ENCODE measurements around the gene MCMBP.
"Not testable (repeated sequence)": the region's sequence is repeated elsewhere in the genome, so short reads cannot be mapped to it uniquely, and the experiment has no call there.

Gene MCMBP

GRCh38 chr10:119795101-119795500, 77.5 kb downstream of the MCMBP start:
- not testable (repeated sequence) for H3K9me3 ChIP-seq (ENCODE audit: control insufficient read depth, low read length); H3K27me3 ChIP-seq (replicated peaks; ENCODE audit: control insufficient read depth, insufficient read depth, low read length, poor library complexity, severe bottlenecking); DNase-seq; H3K27ac ChIP-seq (ENCODE audit: insufficient read depth, low read length, poor library complexity, severe bottlenecking); H3K4me1 ChIP-seq (ENCODE audit: control insufficient read depth, insufficient read depth, low read length, poor library complexity, severe bottlenecking); H3K4me3 ChIP-seq (ENCODE audit: insufficient read depth, low read depth, low read length, poor library complexity, severe bottlenecking); H3K36me3 ChIP-seq (ENCODE audit: control insufficient read depth, insufficient read depth, low read length)

- Histone ChIP-seq H3K4me1 (ENCODE audit: control insufficient read depth, insufficient read depth, low read length, poor library complexity, severe bottlenecking) (peaks cover 6% of the 10 kb centered on the region), H3K9me3 (ENCODE audit: control insufficient read depth, low read length) (no peaks in the 10 kb centered on the region), H3K4me3 (ENCODE audit: insufficient read depth, low read depth, low read length, poor library complexity, severe bottlenecking) (no peak overlapping the region), H3K36me3 (ENCODE audit: control insufficient read depth, insufficient read depth, low read length) (no peaks in the 10 kb centered on the region), H3K27me3 (replicated peaks; ENCODE audit: control insufficient read depth, insufficient read depth, low read length, poor library complexity, severe bottlenecking) (no peaks in the 10 kb centered on the region), H3K27ac (ENCODE audit: insufficient read depth, low read length, poor library complexity, severe bottlenecking) (no peak overlapping the region)
- DNase-seq, result no peak
Measured at GRCh38 chr10:119786117-119786769, 86.4 kb downstream of the MCMBP start.

- Histone ChIP-seq H3K9me3 (ENCODE audit: control insufficient read depth, low read length) (no peaks in the 10 kb centered on the region), H3K4me3 (ENCODE audit: insufficient read depth, low read depth, low read length, poor library complexity, severe bottlenecking) (no peak overlapping the region), H3K36me3 (ENCODE audit: control insufficient read depth, insufficient read depth, low read length) (no peaks in the 10 kb centered on the region), H3K27me3 (replicated peaks; ENCODE audit: control insufficient read depth, insufficient read depth, low read length, poor library complexity, severe bottlenecking) (no peaks in the 10 kb centered on the region), H3K4me1 (ENCODE audit: control insufficient read depth, insufficient read depth, low read length, poor library complexity, severe bottlenecking) (peaks cover 6% of the 10 kb centered on the region), H3K27ac (ENCODE audit: insufficient read depth, low read length, poor library complexity, severe bottlenecking) (no peak overlapping the region)
- no peak for DNase-seq
Measured at GRCh38 chr10:119784340-119785067, 88.1 kb downstream of the MCMBP start.

GRCh38 chr10:119783665-119784027, 89.0 kb downstream of the MCMBP start:
- DNase-seq, result no peak
- H3K9me3 ChIP-seq (ENCODE audit: control insufficient read depth, low read length), result no peaks in the 10 kb centered on the region
- no peaks in the 10 kb centered on the region for H3K27me3 ChIP-seq (replicated peaks; ENCODE audit: control insufficient read depth, insufficient read depth, low read length, poor library complexity, severe bottlenecking)
- H3K36me3 ChIP-seq (ENCODE audit: control insufficient read depth, insufficient read depth, low read length), result no peaks in the 10 kb centered on the region
- H3K4me1 ChIP-seq (ENCODE audit: control insufficient read depth, insufficient read depth, low read length, poor library complexity, severe bottlenecking), result peaks cover 6% of the 10 kb centered on the region
- H3K27ac ChIP-seq (ENCODE audit: insufficient read depth, low read length, poor library complexity, severe bottlenecking), result no peak overlapping the region
- H3K4me3 ChIP-seq (ENCODE audit: insufficient read depth, low read depth, low read length, poor library complexity, severe bottlenecking), result no peak overlapping the region

GRCh38 chr10:119782981-119783664, 89.5 kb downstream of the MCMBP start:
- Histone ChIP-seq H3K27ac (ENCODE audit: insufficient read depth, low read length, poor library complexity, severe bottlenecking) (no peak overlapping the region), H3K9me3 (ENCODE audit: control insufficient read depth, low read length) (no peaks in the 10 kb centered on the region), H3K4me3 (ENCODE audit: insufficient read depth, low read depth, low read length, poor library complexity, severe bottlenecking) (no peak overlapping the region), H3K4me1 (ENCODE audit: control insufficient read depth, insufficient read depth, low read length, poor library complexity, severe bottlenecking) (peaks cover 6% of the 10 kb centered on the region), H3K36me3 (ENCODE audit: control insufficient read depth, insufficient read depth, low read length) (no peaks in the 10 kb centered on the region), H3K27me3 (replicated peaks; ENCODE audit: control insufficient read depth, insufficient read depth, low read length, poor library complexity, severe bottlenecking) (no peaks in the 10 kb centered on the region)
- no peak for DNase-seq

GRCh38 chr10:119781498-119781897, 91.1 kb downstream of the MCMBP start:
- H3K4me1 ChIP-seq (ENCODE audit: control insufficient read depth, insufficient read depth, low read length, poor library complexity, severe bottlenecking), result peaks cover 6% of the 10 kb centered on the region
- no peaks in the 10 kb centered on the region for H3K27me3 ChIP-seq (replicated peaks; ENCODE audit: control insufficient read depth, insufficient read depth, low read length, poor library complexity, severe bottlenecking)
- H3K4me3 ChIP-seq (ENCODE audit: insufficient read depth, low read depth, low read length, poor library complexity, severe bottlenecking), result no peak overlapping the region
- H3K36me3 ChIP-seq (ENCODE audit: control insufficient read depth, insufficient read depth, low read length), result no peaks in the 10 kb centered on the region
- H3K27ac ChIP-seq (ENCODE audit: insufficient read depth, low read length, poor library complexity, severe bottlenecking), result no peak overlapping the region
- H3K9me3 ChIP-seq (ENCODE audit: control insufficient read depth, low read length), result no peaks in the 10 kb centered on the region
- no peak for DNase-seq

- Histone ChIP-seq H3K4me3 (ENCODE audit: insufficient read depth, low read depth, low read length, poor library complexity, severe bottlenecking) (no peak overlapping the region), H3K27me3 (replicated peaks; ENCODE audit: control insufficient read depth, insufficient read depth, low read length, poor library complexity, severe bottlenecking) (no peaks in the 10 kb centered on the region), H3K4me1 (ENCODE audit: control insufficient read depth, insufficient read depth, low read length, poor library complexity, severe bottlenecking) (peaks cover 6% of the 10 kb centered on the region), H3K9me3 (ENCODE audit: control insufficient read depth, low read length) (no peaks in the 10 kb centered on the region), H3K36me3 (ENCODE audit: control insufficient read depth, insufficient read depth, low read length) (no peaks in the 10 kb centered on the region), H3K27ac (ENCODE audit: insufficient read depth, low read length, poor library complexity, severe bottlenecking) (no peak overlapping the region)
- DNase-seq, result no peak
Measured at GRCh38 chr10:119780879-119781480, 91.7 kb downstream of the MCMBP start.

Data from effector memory CD4-positive, alpha-beta T cell (primary cell).